Immature natural killer cell (primary cell): ENCODE measurements around the gene BRSK2. TPM values are rescaled to one million over a fixed set of nuclear protein-coding genes. Genes with fewer than 3 reads are reported as not detected.
"Not testable (repeated sequence)": the region's sequence is repeated elsewhere in the genome, so short reads cannot be mapped to it uniquely, and the experiment has no call there.

Source experiments
- DNase-seq, 3 donors: peaks; one replicate each; pipeline ENCODE4 v3.0.0; 2022; ENCODE audit warnings: mixed read lengths in 1 of 3
- H3K27ac Mint-ChIP-seq, 6 donors: one replicate each; pipeline ENCODE4 v1.8.0; 2020; ENCODE audit warnings: mixed read lengths in 6 of 6, mild to moderate bottlenecking in 5 of 6, inconsistent platforms in 4 of 6, moderate library complexity in 3 of 6
- H3K27me3 Mint-ChIP-seq, 3 donors: one replicate each; pipeline ENCODE4 v1.8.0; 2020 to 2021; ENCODE audit warnings: low read depth in 3 of 3, mild to moderate bottlenecking in 3 of 3, mixed read lengths in 3 of 3, moderate library complexity in 3 of 3, inconsistent platforms in 1 of 3
- H3K36me3 Mint-ChIP-seq, 3 donors: one replicate each; pipeline ENCODE4 v1.8.0; 2020; ENCODE audit warnings: mixed read lengths in 3 of 3, inconsistent platforms in 2 of 3, mild to moderate bottlenecking in 2 of 3
- H3K4me1 Mint-ChIP-seq, 2 donors: one replicate each; pipeline ENCODE4 v1.8.0; 2020; ENCODE audit warnings: inconsistent platforms in 2 of 2, mild to moderate bottlenecking in 2 of 2, mixed read lengths in 2 of 2, moderate library complexity in 1 of 2
- H3K4me3 Mint-ChIP-seq, 5 donors: one replicate each; pipeline ENCODE4 v1.8.0; 2020; ENCODE audit warnings: mild to moderate bottlenecking in 5 of 5, mixed read lengths in 5 of 5, inconsistent platforms in 3 of 5, moderate library complexity in 3 of 5
- H3K9me3 Mint-ChIP-seq, 6 donors: one replicate each; pipeline ENCODE4 v1.8.0; 2020; ENCODE audit warnings: mild to moderate bottlenecking in 6 of 6, mixed read lengths in 6 of 6, inconsistent platforms in 4 of 6, moderate library complexity in 3 of 6
- polyA plus RNA-seq, 3 donors: library from polyadenylated mRNA; unstranded; fragments of 300-500 nt; fragmentation: Illumina TruSeq; gene quantifications; one replicate each; pipeline ENCODE4 v1.2.3, GENCODE V29; 2021

BRSK2 gene
- polyA plus RNA-seq, 3 donors from 2014 or later = 0.12 TPM; not detected in 2

DNA sequence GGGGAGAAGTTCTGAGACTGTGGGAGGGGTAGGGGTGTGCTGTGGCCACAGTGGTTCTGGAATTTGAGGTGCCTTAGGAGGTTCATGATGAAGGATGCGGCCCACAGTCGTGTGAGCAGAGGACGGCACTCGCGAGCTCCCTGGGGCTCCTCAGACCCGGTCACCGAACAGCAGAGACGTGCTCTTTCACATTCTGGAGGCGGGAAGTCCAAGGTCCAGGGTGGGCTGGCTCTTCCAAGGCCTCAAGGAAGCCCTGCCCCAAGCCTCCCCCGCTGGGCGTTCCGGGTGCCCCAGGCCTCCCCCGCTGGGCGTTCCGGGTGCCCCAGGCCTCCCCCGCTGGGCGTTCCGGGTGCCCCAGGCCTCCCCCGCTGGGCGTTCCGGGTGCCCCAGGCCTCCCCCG lies 33.7 kb downstream of the BRSK2 start:
- H3K4me3 Mint-ChIP-seq, H3K36me3 Mint-ChIP-seq, H3K4me1 Mint-ChIP-seq, DNase-seq, H3K27ac Mint-ChIP-seq, H3K27me3 Mint-ChIP-seq: not testable (repeated sequence)
- peaks cover 4 to 14% (median 10%) of the 10 kb centered on the region in 6 donors for H3K9me3 Mint-ChIP-seq

DNA sequence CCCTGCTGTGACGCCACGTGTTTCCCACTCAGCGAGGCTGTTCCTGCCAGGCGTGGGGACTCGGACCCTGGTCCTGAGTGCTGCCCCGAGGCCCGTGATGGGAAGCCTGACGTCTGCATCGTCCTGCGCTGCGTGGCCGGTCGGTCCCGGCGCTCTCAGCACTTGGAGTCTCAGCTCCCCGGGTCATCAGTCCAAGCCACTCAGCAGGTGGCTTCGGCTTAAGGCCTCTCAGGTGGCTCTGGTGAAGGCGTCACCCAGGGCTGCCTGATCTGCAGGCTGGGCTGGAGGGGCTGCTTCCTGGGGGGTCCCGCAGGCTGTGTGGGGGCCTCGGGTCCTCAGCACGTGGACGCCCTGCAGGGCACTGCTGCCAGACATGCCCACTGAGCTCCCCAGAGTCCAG lies 35.3 kb downstream of the BRSK2 start:
- no peaks in the 10 kb centered on the region for H3K36me3 Mint-ChIP-seq
- DNase-seq = no peak
- H3K4me1 Mint-ChIP-seq = no peaks in the 10 kb centered on the region

DNA sequence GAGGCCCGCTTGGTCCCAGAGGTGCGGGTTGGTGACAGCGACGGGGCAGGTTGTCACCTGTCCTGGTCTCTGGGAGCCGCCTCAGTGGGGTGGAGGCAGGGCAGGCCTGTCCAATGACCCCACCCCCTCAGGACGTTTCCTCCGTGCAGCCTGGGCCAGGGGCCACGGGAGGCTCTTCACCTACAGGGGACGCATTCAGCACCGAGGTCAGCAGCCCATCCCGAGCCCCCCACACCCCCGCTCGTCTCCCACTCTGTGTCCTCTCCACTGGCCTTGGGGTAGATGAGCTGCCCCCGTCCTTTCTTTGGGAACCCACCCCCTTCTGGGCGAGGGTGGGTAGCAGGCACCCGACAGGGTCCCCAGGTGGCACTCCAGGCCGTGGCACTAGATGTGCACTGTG lies 35.7 kb downstream of the BRSK2 start:
- Mint-ChIP-seq H3K27me3 (peaks cover 0 to 3% (median 2%) of the 10 kb centered on the region in 3 donors), H3K27ac (no peak overlapping the region), H3K4me3 (no peak overlapping the region), H3K36me3 (no peaks in the 10 kb centered on the region), H3K9me3 (peaks cover 0 to 2% (median 0%) of the 10 kb centered on the region in 6 donors), H3K4me1 (no peaks in the 10 kb centered on the region)
- DNase-seq = no peak

More for the DNA sequence above, 35.3 kb downstream of the BRSK2 start:
- no peak overlapping the region for H3K27ac Mint-ChIP-seq
- H3K9me3 Mint-ChIP-seq = peaks cover 0 to 4% (median 0%) of the 10 kb centered on the region in 6 donors
- H3K27me3 Mint-ChIP-seq = peaks cover 0 to 3% (median 2%) of the 10 kb centered on the region in 3 donors
- H3K4me3 Mint-ChIP-seq = no peak overlapping the region

DNA sequence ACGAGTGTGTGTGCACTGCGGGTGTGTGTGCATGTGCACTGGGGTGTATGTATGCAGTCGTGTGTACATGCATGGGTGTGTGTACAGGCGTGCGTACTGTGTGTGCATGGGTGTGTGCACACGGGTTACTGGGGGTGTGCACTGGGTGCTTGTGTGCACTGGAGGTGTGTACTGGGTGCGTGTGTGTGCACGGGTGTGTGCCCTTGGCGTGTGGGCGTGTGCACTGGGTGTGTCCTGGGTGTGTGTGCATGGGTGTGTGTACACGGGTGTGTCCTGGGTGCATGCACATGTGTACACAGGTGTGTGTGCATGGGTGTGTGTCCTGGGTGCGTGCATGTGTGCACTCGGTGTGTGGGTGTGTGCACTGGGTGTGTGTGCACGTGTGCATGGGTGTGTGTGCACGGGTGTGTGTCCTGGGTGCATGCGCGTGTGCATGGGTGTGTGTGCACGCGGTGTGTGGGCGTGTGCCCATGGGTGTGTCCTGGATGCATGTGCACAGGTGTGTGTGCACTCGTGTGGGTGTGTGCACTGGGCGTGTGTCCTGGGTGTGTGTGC lies 39.1 kb downstream of the BRSK2 start:
- Mint-ChIP-seq H3K4me3 (no peak overlapping the region), H3K9me3 (no peaks in the 10 kb centered on the region), H3K4me1 (no peaks in the 10 kb centered on the region), H3K27me3 (peaks cover 0 to 3% (median 0%) of the 10 kb centered on the region in 3 donors), H3K27ac (peak overlapping the region in 1 of 6 donors; percentile 22), H3K36me3 (no peaks in the 10 kb centered on the region)
- no peak for DNase-seq

DNA sequence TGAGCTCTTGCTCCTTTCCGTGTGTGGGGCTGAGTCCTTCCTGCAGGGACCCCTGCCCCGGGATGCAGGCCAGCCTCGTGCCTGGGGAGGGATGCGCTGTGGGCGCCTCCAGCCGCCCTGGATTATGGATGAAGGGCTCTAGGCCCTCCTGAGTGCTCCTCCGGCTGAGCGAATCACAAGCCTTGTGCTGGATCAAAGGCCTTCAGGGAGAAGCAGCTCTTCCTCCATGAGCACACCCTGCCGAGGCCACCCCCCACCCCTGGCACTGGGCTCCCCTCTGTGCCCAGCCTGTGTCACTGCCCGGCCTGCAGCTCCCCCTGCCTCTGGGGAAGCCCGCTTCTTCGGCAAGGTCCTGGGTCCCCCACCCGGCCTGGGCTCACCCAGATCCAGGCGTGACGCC lies 43.8 kb downstream of the BRSK2 start:
- Mint-ChIP-seq H3K27ac (no peak overlapping the region), H3K9me3 (no peaks in the 10 kb centered on the region), H3K27me3 (peaks cover 0 to 3% (median 1%) of the 10 kb centered on the region in 3 donors), H3K4me3 (no peak overlapping the region), H3K36me3 (no peaks in the 10 kb centered on the region), H3K4me1 (no peaks in the 10 kb centered on the region)
- no peak for DNase-seq

DNA sequence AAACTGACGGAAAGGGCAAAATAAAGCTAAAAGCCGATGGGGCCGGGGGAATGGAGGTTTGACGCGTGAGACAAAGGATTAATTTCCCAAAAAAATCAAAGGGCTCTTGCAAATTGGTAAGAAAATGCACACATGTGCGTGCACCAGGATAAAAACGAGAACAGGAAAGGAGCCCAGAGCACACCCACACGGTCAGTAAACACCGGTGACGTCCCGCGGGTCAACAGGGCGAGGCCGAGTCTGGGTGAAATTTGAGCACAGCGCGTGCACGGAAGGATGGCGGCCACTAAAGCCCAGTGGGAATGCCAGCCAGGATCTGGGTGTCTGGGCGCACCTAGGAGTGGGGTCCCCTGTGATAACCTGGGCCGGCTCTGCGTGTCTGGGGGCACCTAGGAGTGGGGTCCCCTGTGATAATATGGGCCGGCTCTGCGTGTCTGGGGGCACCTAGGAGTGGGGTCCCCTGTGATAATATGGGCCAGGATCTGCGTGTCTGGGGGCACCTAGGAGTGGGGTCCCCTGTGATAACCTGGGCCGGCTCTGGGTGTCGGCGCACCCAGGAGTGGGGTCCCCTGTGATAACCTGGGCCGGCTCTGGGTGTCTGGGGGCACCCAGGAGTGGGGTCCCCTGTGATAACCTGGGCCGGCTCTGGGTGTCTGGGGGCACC lies 44.4 kb downstream of the BRSK2 start:
- no peaks in the 10 kb centered on the region for H3K4me1 Mint-ChIP-seq
- H3K27ac Mint-ChIP-seq = no peak overlapping the region
- H3K27me3 Mint-ChIP-seq = peaks cover 0 to 3% (median 1%) of the 10 kb centered on the region in 3 donors
- no peaks in the 10 kb centered on the region for H3K36me3 Mint-ChIP-seq
- H3K4me3 Mint-ChIP-seq = no peak overlapping the region
- DNase-seq = no peak
- no peaks in the 10 kb centered on the region for H3K9me3 Mint-ChIP-seq

DNA sequence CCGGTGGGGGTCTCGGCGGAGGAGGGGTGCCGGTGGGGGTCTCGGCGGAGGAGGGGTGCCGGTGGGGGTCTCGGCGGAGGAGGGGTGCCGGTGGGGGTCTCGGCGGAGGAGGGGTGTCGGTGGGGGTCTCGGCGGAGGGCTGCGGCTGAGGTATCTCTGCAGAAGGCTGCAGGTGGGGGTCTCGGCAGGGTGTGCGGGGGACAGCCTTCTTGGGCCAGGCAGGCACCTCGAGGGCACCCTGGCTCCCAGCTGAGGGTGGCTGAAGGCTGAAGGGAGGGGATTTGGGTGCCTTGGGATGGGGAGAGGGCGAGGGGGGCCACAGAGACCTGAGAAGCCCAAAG lies 45.7 kb downstream of the BRSK2 start:
- not testable (repeated sequence) for H3K27ac Mint-ChIP-seq, H3K27me3 Mint-ChIP-seq, H3K9me3 Mint-ChIP-seq, H3K36me3 Mint-ChIP-seq, H3K4me1 Mint-ChIP-seq, H3K4me3 Mint-ChIP-seq, DNase-seq

DNA sequence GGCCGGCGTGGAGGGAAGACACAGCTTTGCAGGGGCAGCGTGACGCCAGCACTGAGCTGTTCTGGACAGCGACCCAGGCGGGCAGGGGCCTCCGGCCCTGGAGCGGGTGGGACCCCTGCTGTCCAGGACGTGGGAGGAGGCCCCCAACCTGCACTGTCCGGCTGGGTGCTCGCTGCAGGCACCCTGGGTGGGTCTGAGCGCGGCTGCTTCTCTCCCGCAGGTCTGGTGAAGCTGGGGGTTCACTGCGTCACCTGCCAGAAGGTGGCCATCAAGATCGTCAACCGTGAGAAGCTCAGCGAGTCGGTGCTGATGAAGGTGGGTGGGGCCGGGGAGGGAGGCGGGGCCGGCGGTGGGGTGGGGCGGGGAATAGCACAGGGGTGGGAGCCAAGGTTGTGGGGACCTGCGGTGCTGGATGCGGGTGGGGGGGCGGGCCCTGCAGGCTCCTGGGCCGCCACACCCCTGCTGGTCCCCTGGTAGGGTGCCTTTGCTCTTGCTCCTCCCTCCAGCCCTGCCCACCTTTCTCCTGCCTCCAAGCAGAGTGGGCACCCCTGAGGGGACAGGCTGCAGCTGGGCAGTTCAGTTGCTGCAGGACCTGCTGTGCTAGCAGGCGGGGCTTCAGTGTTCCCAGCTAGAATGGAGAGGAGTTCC lies 46.2 kb downstream of the BRSK2 start:
- Mint-ChIP-seq H3K4me3 (no peak overlapping the region), H3K9me3 (no peaks in the 10 kb centered on the region)

DNA sequence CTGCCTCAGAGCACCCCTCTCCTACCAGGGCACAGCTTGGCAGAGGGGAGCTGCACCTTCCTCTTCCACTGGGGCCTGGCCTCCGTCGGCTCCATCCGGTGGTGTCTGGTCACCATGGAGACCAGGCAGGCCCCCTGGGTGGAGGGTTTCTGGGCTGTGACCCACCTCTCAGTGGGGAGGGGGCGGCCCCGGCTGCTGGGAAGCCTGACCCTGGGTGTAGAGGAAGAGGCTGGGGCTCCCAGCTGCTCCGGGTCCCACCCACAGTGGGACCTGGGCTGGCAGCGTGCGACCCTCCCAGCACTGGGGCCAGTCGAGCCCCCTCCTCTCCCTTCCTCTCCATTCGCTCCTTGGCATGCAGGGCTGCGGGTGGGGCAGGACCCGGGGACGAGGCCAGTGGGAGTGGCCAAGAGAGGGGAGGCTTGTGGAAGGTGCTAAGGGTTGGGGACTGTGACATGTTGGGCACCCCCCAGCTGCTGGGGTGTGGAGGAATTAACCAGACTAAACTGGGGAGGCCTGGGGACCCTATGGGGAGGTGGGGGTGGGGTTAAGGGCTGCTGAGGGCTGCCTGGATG lies 46.8 kb downstream of the BRSK2 start:
- Mint-ChIP-seq H3K4me3 (no peak overlapping the region), H3K9me3 (no peaks in the 10 kb centered on the region), H3K36me3 (no peaks in the 10 kb centered on the region), H3K4me1 (no peaks in the 10 kb centered on the region), H3K27me3 (peaks cover 0 to 3% (median 1%) of the 10 kb centered on the region in 3 donors), H3K27ac (no peak overlapping the region)
- DNase-seq = no peak

More for the DNA sequence above, 46.2 kb downstream of the BRSK2 start:
- Mint-ChIP-seq H3K36me3 (no peaks in the 10 kb centered on the region), H3K4me1 (no peaks in the 10 kb centered on the region), H3K27me3 (peaks cover 0 to 3% (median 1%) of the 10 kb centered on the region in 3 donors), H3K27ac (no peak overlapping the region)
- DNase-seq = no peak

DNA sequence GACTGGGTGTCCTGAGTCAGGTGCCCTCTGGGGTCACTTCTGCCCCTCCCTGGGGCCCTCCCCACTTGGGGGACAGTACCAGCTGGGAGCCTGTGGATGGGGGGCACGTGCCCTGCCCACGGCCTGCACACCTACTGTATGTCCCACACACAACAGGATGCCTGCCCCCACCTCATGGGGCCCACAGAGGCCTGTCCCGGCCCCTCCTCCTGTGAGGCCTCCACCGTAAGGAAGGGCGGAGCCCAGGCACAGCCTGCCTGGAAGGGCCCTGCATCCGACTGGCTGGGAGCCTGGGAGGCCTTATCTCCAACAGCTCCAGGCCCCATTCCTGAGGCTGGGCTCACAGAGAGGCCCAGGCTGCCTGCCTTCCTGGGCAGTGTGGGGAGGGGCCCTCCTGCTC lies 47.8 kb downstream of the BRSK2 start:
- Mint-ChIP-seq H3K4me1 (no peaks in the 10 kb centered on the region), H3K36me3 (no peaks in the 10 kb centered on the region), H3K9me3 (no peaks in the 10 kb centered on the region), H3K4me3 (no peak overlapping the region), H3K27ac (no peak overlapping the region), H3K27me3 (peaks cover 0 to 3% (median 1%) of the 10 kb centered on the region in 3 donors)
- no peak for DNase-seq

DNA sequence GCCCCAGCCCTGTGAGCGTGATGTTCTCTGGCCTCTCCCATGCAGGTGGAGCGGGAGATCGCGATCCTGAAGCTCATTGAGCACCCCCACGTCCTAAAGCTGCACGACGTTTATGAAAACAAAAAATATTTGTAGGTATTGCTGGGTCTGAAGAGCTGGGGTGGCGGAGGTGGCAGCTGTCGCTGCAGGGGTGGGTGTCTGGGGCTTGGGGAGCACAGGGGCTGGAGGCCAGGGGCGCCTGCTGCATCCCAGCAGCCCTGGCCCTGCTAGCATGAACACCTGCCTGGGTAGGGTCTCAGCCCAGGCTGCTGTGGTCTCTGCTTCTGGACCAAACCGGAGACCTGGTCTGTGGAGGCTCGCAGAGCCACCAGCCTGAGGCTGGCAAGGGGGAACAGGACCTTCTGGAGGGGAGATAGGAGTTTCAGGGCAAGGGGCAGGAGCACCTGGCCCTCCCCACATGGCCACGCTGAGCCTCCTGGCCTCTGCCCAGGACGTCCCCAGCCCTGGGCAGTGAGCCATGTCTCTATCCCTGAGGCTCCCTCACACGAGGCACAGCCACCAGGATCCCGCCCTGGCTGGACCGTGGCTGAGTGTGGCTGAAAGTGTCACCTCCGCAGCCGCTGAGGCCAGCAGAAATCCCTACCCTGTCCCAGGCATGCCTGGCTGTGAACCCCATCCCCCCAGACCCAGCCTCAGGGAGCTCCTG lies 48.7 kb downstream of the BRSK2 start:
- Mint-ChIP-seq H3K27me3 (peaks cover 0 to 3% (median 1%) of the 10 kb centered on the region in 3 donors), H3K4me3 (no peak overlapping the region), H3K4me1 (no peaks in the 10 kb centered on the region), H3K9me3 (no peaks in the 10 kb centered on the region), H3K27ac (no peak overlapping the region), H3K36me3 (no peaks in the 10 kb centered on the region)
- DNase-seq = no peak

DNA sequence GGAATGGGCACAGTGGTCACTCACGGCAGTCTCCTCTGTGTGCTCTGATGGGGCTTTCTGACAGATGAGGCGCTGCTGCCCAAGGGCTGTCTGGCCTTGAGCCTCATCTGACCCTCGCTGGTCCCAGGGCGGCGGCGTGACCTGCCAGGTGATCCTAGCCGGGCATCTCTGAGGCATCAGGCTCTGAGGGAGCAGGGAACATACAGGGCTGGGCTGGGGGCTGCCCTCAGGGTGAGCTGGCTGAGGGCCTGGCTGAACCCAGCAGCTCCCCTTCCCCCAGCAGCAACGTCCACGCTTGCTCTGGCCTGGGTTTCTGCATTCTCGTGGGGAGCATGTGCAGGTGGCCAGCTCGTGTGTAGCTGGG lies 49.2 kb downstream of the BRSK2 start:
- Mint-ChIP-seq H3K9me3 (no peaks in the 10 kb centered on the region), H3K27ac (no peak overlapping the region), H3K27me3 (peaks cover 0 to 3% (median 1%) of the 10 kb centered on the region in 3 donors), H3K4me3 (no peak overlapping the region), H3K36me3 (no peaks in the 10 kb centered on the region), H3K4me1 (no peaks in the 10 kb centered on the region)
- DNase-seq = no peak

DNA sequence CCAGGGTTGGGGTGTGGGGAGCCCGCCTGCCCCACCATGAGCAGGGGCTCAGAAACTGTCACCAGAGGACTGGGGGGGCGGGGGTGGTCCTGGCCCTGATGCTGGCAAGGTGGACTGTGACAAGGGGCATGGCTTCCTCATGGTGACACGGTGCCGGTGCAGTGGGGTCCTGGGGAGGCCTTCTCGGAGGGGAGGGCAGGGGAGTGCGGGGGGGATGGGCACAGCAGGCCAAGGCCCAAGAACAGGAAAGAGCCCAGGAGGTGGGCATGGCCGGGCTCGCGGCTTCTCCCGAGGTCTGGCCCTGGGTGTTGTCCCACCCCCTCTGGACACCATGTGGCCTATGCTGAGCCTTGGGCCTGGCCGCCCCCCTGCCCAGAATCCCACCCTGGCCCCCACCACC lies 49.6 kb downstream of the BRSK2 start:
- H3K27me3 Mint-ChIP-seq = peaks cover 0 to 3% (median 1%) of the 10 kb centered on the region in 3 donors
- no peaks in the 10 kb centered on the region for H3K9me3 Mint-ChIP-seq
- H3K36me3 Mint-ChIP-seq = no peaks in the 10 kb centered on the region
- H3K27ac Mint-ChIP-seq = no peak overlapping the region
- no peaks in the 10 kb centered on the region for H3K4me1 Mint-ChIP-seq
- H3K4me3 Mint-ChIP-seq = no peak overlapping the region
- no peak for DNase-seq

DNA sequence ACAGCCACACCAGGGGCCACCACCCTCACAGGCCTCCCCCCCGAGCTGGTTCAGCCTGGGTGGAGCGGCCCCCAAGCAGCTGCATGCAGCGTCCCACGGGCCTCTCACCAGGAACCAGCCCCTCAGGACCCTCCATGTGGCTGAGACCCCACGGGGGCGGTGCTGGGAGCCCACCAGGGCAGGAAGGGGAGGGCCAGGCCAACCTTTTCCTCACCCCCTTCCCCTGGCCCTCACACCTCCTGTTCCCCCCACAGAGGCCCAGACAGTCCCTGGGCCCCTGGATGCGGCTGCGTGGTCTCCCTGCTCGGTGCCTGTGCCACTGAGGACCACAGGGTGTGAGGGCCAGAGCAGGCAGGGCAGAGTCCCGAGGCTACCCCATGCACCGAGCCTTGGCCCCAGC lies 50.3 kb downstream of the BRSK2 start:
- no peak overlapping the region for H3K4me3 Mint-ChIP-seq
- H3K4me1 Mint-ChIP-seq = no peaks in the 10 kb centered on the region
- no peak for DNase-seq
- no peaks in the 10 kb centered on the region for H3K36me3 Mint-ChIP-seq
- H3K27me3 Mint-ChIP-seq = peaks cover 0 to 1% (median 0%) of the 10 kb centered on the region in 3 donors
- H3K27ac Mint-ChIP-seq = no peak overlapping the region
- no peaks in the 10 kb centered on the region for H3K9me3 Mint-ChIP-seq
